Neural progenitor cell (in vitro differentiated cells): ENCODE measurements around the gene NALCN. TPM values are rescaled to one million over a fixed set of nuclear protein-coding genes. Genes with fewer than 3 reads are reported as not detected.

Experiments
- DNase-seq: peaks from one replicate; pipeline ENCODE4 v3.0.0-alpha.2; 2016; ENCODE audit warnings: low spot score
- H2AFZ ChIP-seq: fragments of 200-600 bp; sonication (generic); replicated peaks from 2 replicates; pipeline ENCODE4 v1.6.1; 2016; ENCODE audit warnings: antibody characterized with exemption
- H3F3A ChIP-seq: fragments of 200-600 bp; sonication (generic); 2 replicates; pipeline ENCODE4 v1.6.1; 2016; ENCODE audit warnings: antibody characterized with exemption, low read depth
- H3K27ac ChIP-seq: fragments of 200-600 bp; sonication (generic); 2 replicates; pipeline ENCODE4 v1.5.1; 2016; ENCODE audit warnings: mild to moderate bottlenecking
- H3K27me3 ChIP-seq: fragments of 200-600 bp; sonication (generic); 2 replicates; pipeline ENCODE4 v1.6.1; 2016; ENCODE audit warnings: mild to moderate bottlenecking, moderate library complexity
- H3K36me3 ChIP-seq: fragments of 200-600 bp; sonication (generic); 2 replicates; pipeline ENCODE4 v1.5.1; 2016
- H3K4me1 ChIP-seq: fragments of 200-600 bp; sonication (generic); 2 replicates; pipeline ENCODE4 v1.6.1; 2016; ENCODE audit warnings: mixed run types
- H3K4me2 ChIP-seq: fragments of 200-600 bp; sonication (generic); 2 replicates; pipeline ENCODE4 v1.6.1; 2016
- H3K4me3 ChIP-seq: fragments of 200-600 bp; sonication (generic); 2 replicates; pipeline ENCODE4 v1.5.1; 2016
- H3K79me2 ChIP-seq: fragments of 200-600 bp; sonication (generic); 2 replicates; pipeline ENCODE4 v1.6.1; 2016; ENCODE audit warnings: low read depth
- H3K9ac ChIP-seq: fragments of 200-600 bp; sonication (generic); 2 replicates; pipeline ENCODE4 v1.6.1; 2016
- H3K9me3 ChIP-seq: fragments of 200-600 bp; sonication (generic); 2 replicates; pipeline ENCODE4 v1.5.1; 2016; ENCODE audit warnings: low read depth
- H4K20me1 ChIP-seq: fragments of 200-600 bp; sonication (generic); 2 replicates; pipeline ENCODE4 v1.6.1; 2016; ENCODE audit warnings: low read depth
- H3K27ac Mint-ChIP-seq: 3 replicates; pipeline ENCODE4 v1.8.0; 2021; ENCODE audit warnings: mixed read lengths
- H3K27me3 Mint-ChIP-seq: 2 replicates; pipeline ENCODE4 v1.8.0; 2022; ENCODE audit warnings: low read depth, mild to moderate bottlenecking, inconsistent platforms, moderate library complexity, mixed read lengths; ENCODE audit not compliant: insufficient read depth
- H3K36me3 Mint-ChIP-seq: 3 replicates; pipeline ENCODE4 v1.8.0; 2021; ENCODE audit warnings: mixed read lengths
- H3K4me1 Mint-ChIP-seq: 3 replicates; pipeline ENCODE4 v1.8.0; 2021; ENCODE audit warnings: mixed read lengths
- H3K4me3 Mint-ChIP-seq: 3 replicates; pipeline ENCODE4 v1.8.0; 2021; ENCODE audit warnings: mild to moderate bottlenecking, moderate library complexity, mixed read lengths
- H3K9me3 Mint-ChIP-seq: 3 replicates; pipeline ENCODE4 v1.8.0; 2020; ENCODE audit warnings: mixed read lengths
- CTCF ChIP-seq: fragments of 200-600 bp; sonication (generic); IDR thresholded peaks from 2 replicates; pipeline ENCODE4 v1.5.1; 2017; ENCODE audit warnings: antibody characterized with exemption, mild to moderate bottlenecking
- EZH2 ChIP-seq: fragments of 200-600 bp; sonication (generic); IDR thresholded peaks from 2 replicates; pipeline ENCODE4 v1.6.1; 2017; ENCODE audit warnings: antibody characterized with exemption, mild to moderate bottlenecking, moderate library complexity
- EZH2phosphoT487 ChIP-seq: fragments of 200-600 bp; sonication (generic); IDR thresholded peaks from 2 replicates; pipeline ENCODE4 v1.6.1; 2017; ENCODE audit warnings: antibody characterized with exemption
- total RNA-seq: library from RNA; depleted of rRNA; stranded (reverse); fragments of >200 nt; gene quantifications from 2 replicates; pipeline ENCODE4 v1.2.3, GENCODE V29; 2015; ENCODE audit warnings: low replicate concordance

NALCN gene
- total RNA-seq, 1 donor from 2014 or later: 1.1 TPM

GRCh38 chr13:101116341-101116740 lies 300.0 kb downstream of the NALCN start:
- no peak overlapping the region for H3K27ac ChIP-seq

GRCh38 chr13:101115762-101116171 lies 300.5 kb downstream of the NALCN start:
- Histone ChIP-seq H3K4me2 (no peak overlapping the region), H3K27me3 (no peaks in the 10 kb centered on the region), H3K79me2 (no peaks in the 10 kb centered on the region), H3F3A (peaks cover 24% of the 10 kb centered on the region), H3K36me3 (no peaks in the 10 kb centered on the region), H3K9ac (no peak overlapping the region), H3K4me3 (no peak overlapping the region), H3K9me3 (no peaks in the 10 kb centered on the region), H4K20me1 (no peaks in the 10 kb centered on the region), H3K4me1 (peaks cover 25% of the 10 kb centered on the region), H3K27ac (no peak overlapping the region), H2AFZ (no peak overlapping the region)
- peaks cover 8% of the 10 kb centered on the region for H3K9me3 Mint-ChIP-seq
- TF ChIP-seq CTCF: peak; percentile 44
- TF ChIP-seq EZH2phosphoT487: no peak
- no peak overlapping the region for H3K27ac Mint-ChIP-seq
- H3K36me3 Mint-ChIP-seq: no peaks in the 10 kb centered on the region
- H3K4me3 Mint-ChIP-seq: peak overlapping the region; percentile 51
- peaks cover 43% of the 10 kb centered on the region for H3K4me1 Mint-ChIP-seq
- DNase-seq: peak; percentile 53
- H3K27me3 Mint-ChIP-seq: no peaks in the 10 kb centered on the region

More at GRCh38 chr13:101116341-101116740, 300.0 kb downstream of the NALCN start:
- peaks cover 1% of the 10 kb centered on the region for H3K27me3 Mint-ChIP-seq
- no peak overlapping the region for H3K9ac ChIP-seq
- DNase-seq: peak; percentile 27
- no peaks in the 10 kb centered on the region for H3K36me3 ChIP-seq
- peaks cover 40% of the 10 kb centered on the region for H3K4me1 Mint-ChIP-seq
- H3K4me2 ChIP-seq: no peak overlapping the region
- no peak overlapping the region for H2AFZ ChIP-seq
- no peak for TF ChIP-seq EZH2
- TF ChIP-seq EZH2phosphoT487: no peak
- TF ChIP-seq CTCF: no peak
- H3K36me3 Mint-ChIP-seq: no peaks in the 10 kb centered on the region
- H3F3A ChIP-seq: peaks cover 24% of the 10 kb centered on the region
- no peak overlapping the region for H3K4me3 ChIP-seq
- no peak overlapping the region for H3K27ac Mint-ChIP-seq
- no peaks in the 10 kb centered on the region for H4K20me1 ChIP-seq
- peaks cover 5% of the 10 kb centered on the region for H3K9me3 Mint-ChIP-seq
- peaks cover 25% of the 10 kb centered on the region for H3K4me1 ChIP-seq
- no peak overlapping the region for H3K4me3 Mint-ChIP-seq
- H3K27me3 ChIP-seq: no peaks in the 10 kb centered on the region
- H3K79me2 ChIP-seq: no peaks in the 10 kb centered on the region
- H3K9me3 ChIP-seq: no peaks in the 10 kb centered on the region

GRCh38 chr13:101111894-101112293 lies 304.4 kb downstream of the NALCN start:
- H3K36me3 ChIP-seq: no peaks in the 10 kb centered on the region
- Mint-ChIP-seq H3K36me3 (no peaks in the 10 kb centered on the region), H3K4me3 (no peak overlapping the region), H3K4me1 (peaks cover 39% of the 10 kb centered on the region), H3K27ac (no peak overlapping the region), H3K27me3 (no peaks in the 10 kb centered on the region), H3K9me3 (peaks cover 9% of the 10 kb centered on the region)
- H3K4me2 ChIP-seq: no peak overlapping the region
- no peaks in the 10 kb centered on the region for H3K9me3 ChIP-seq
- peaks cover 21% of the 10 kb centered on the region for H3K4me1 ChIP-seq
- no peak overlapping the region for H3K27ac ChIP-seq
- no peak overlapping the region for H3K4me3 ChIP-seq
- peaks cover 22% of the 10 kb centered on the region for H3F3A ChIP-seq
- H3K79me2 ChIP-seq: no peaks in the 10 kb centered on the region
- no peak for DNase-seq
- H2AFZ ChIP-seq: no peak overlapping the region
- H4K20me1 ChIP-seq: no peaks in the 10 kb centered on the region
- no peak overlapping the region for H3K9ac ChIP-seq
- TF ChIP-seq EZH2phosphoT487: no peak
- no peak for TF ChIP-seq CTCF
- TF ChIP-seq EZH2: no peak
- no peaks in the 10 kb centered on the region for H3K27me3 ChIP-seq
